Astrocyte (in vitro differentiated cells and primary cell): Measurements from ENCODE around the gene IL34.

ENCODE experiments used
- CTCF ChIP-seq: IDR thresholded peaks from 2 replicates; pipeline ENCODE4 v1.5.1; 2011; ENCODE audit warnings: low read depth, mild to moderate bottlenecking, inconsistent platforms, low read length, moderate library complexity; ENCODE audit not compliant: insufficient read depth
- EZH2 ChIP-seq: IDR thresholded peaks from 2 replicates; pipeline ENCODE4 v1.6.1; 2012; ENCODE audit warnings: mild to moderate bottlenecking, low read length, inconsistent platforms; ENCODE audit not compliant: insufficient read depth

- no peak for TF ChIP-seq CTCF
- TF ChIP-seq EZH2: no peak
Measured at GRCh38 chr16:70615945-70616344, 30.4 kb upstream of the IL34 start.
